Measurements from ENCODE around the gene TTLL12. TPM values are rescaled to one million over a fixed set of nuclear protein-coding genes. Genes with fewer than 3 reads are reported as not detected.
A peak's percentile ranks its signal among the peaks of the same experiment; 100 is the strongest.

TTLL12 gene
- total RNA-seq, 2 experiments from 2014 or later, result 42.9 to 44.6 TPM

GRCh38 chr22:43160497-43161126, 26.3 kb downstream of the TTLL12 start:
- CTCF ChIA-PET, result no interaction called here
- POLR2A ChIA-PET, result interaction anchor here (0.6 kb wide), 1 partner anchor 7 kb away, joined by 4 read pairs; no protein-coding TSS in a partner anchor

GRCh38 chr22:43159484-43160178, 27.3 kb downstream of the TTLL12 start:
- Mint-ChIP-seq H3K27me3 (no peaks in the 10 kb centered on the region), H3K27ac (peak overlapping the region; percentile 9), H3K9me3 (no peaks in the 10 kb centered on the region), H3K4me3 (no peak overlapping the region), H3K36me3 (ENCODE audit: low read depth) (peaks cover 2% of the 10 kb centered on the region), H3K4me1 (peaks cover 8% of the 10 kb centered on the region)
- DNase-seq, result no peak
- POLR2A ChIA-PET, result no interaction called here
- CTCF ChIA-PET, result interaction anchor here (0.7 kb wide), 1 partner anchor 28 kb away, joined by 3 read pairs; no protein-coding TSS in a partner anchor

More at GRCh38 chr22:43160497-43161126, 26.3 kb downstream of the TTLL12 start:
- Mint-ChIP-seq H3K27ac (peak overlapping the region; percentile 33), H3K4me3 (no peak overlapping the region), H3K36me3 (ENCODE audit: low read depth) (peaks cover 2% of the 10 kb centered on the region), H3K27me3 (no peaks in the 10 kb centered on the region), H3K4me1 (peaks cover 6% of the 10 kb centered on the region), H3K9me3 (no peaks in the 10 kb centered on the region)
- no peak for DNase-seq

- ChIA-PET POLR2A (no interaction called here), CTCF (interaction anchor here (0.7 kb wide), 1 partner anchor 29 kb away, joined by 3 read pairs; no protein-coding TSS in a partner anchor)
- Mint-ChIP-seq H3K4me3 (no peak overlapping the region), H3K4me1 (peaks cover 9% of the 10 kb centered on the region), H3K36me3 (ENCODE audit: low read depth) (peaks cover 2% of the 10 kb centered on the region), H3K9me3 (no peaks in the 10 kb centered on the region), H3K27ac (no peak overlapping the region), H3K27me3 (no peaks in the 10 kb centered on the region)
- no peak for DNase-seq
These were observed 28.0 kb downstream of the TTLL12 start for GRCh38 chr22:43158778-43159483.

GRCh38 chr22:43157874-43158546, 28.9 kb downstream of the TTLL12 start:
- CTCF ChIA-PET, result no interaction called here
- POLR2A ChIA-PET, result no interaction called here
- H3K9me3 Mint-ChIP-seq, result no peaks in the 10 kb centered on the region
- peaks cover 2% of the 10 kb centered on the region for H3K36me3 Mint-ChIP-seq (ENCODE audit: low read depth)
- H3K27me3 Mint-ChIP-seq, result no peaks in the 10 kb centered on the region
- no peak overlapping the region for H3K4me3 Mint-ChIP-seq
- no peak for DNase-seq
- H3K27ac Mint-ChIP-seq, result peak overlapping the region; percentile 72
- peaks cover 12% of the 10 kb centered on the region for H3K4me1 Mint-ChIP-seq

- H3K27ac Mint-ChIP-seq, result peak overlapping the region; percentile 68
- H3K9me3 Mint-ChIP-seq, result no peaks in the 10 kb centered on the region
- H3K36me3 Mint-ChIP-seq (ENCODE audit: low read depth), result no peaks in the 10 kb centered on the region
- no peak for DNase-seq
- CTCF ChIA-PET, result no interaction called here
- POLR2A ChIA-PET, result no interaction called here
- H3K4me3 Mint-ChIP-seq, result no peak overlapping the region
- peaks cover 18% of the 10 kb centered on the region for H3K4me1 Mint-ChIP-seq
- no peaks in the 10 kb centered on the region for H3K27me3 Mint-ChIP-seq
These were observed 30.5 kb downstream of the TTLL12 start for GRCh38 chr22:43156413-43156812.

GRCh38 chr22:43155789-43156188, 31.1 kb downstream of the TTLL12 start:
- peaks cover 21% of the 10 kb centered on the region for H3K4me1 Mint-ChIP-seq
- no peaks in the 10 kb centered on the region for H3K9me3 Mint-ChIP-seq
- no peak overlapping the region for H3K27ac Mint-ChIP-seq
- H3K36me3 Mint-ChIP-seq (ENCODE audit: low read depth), result no peaks in the 10 kb centered on the region
- no peak for DNase-seq
- CTCF ChIA-PET, result no interaction called here
- H3K4me3 Mint-ChIP-seq, result no peak overlapping the region
- H3K27me3 Mint-ChIP-seq, result no peaks in the 10 kb centered on the region
- POLR2A ChIA-PET, result no interaction called here

GRCh38 chr22:43154887-43155536, 31.9 kb downstream of the TTLL12 start:
- ChIA-PET POLR2A (no interaction called here), CTCF (no interaction called here)
- DNase-seq, result no peak
- Mint-ChIP-seq H3K27me3 (no peaks in the 10 kb centered on the region), H3K4me1 (peaks cover 26% of the 10 kb centered on the region), H3K4me3 (no peak overlapping the region), H3K9me3 (no peaks in the 10 kb centered on the region), H3K36me3 (ENCODE audit: low read depth) (no peaks in the 10 kb centered on the region), H3K27ac (no peak overlapping the region)

- H3K27me3 Mint-ChIP-seq, result no peaks in the 10 kb centered on the region
- CTCF ChIA-PET, result no interaction called here
- H3K4me3 Mint-ChIP-seq, result no peak overlapping the region
- no peaks in the 10 kb centered on the region for H3K9me3 Mint-ChIP-seq
- peaks cover 28% of the 10 kb centered on the region for H3K4me1 Mint-ChIP-seq
- no peaks in the 10 kb centered on the region for H3K36me3 Mint-ChIP-seq (ENCODE audit: low read depth)
- POLR2A ChIA-PET, result no interaction called here
- no peak overlapping the region for H3K27ac Mint-ChIP-seq
- no peak for DNase-seq
These were observed 33.0 kb downstream of the TTLL12 start for GRCh38 chr22:43153899-43154298.

- Mint-ChIP-seq H3K9me3 (no peaks in the 10 kb centered on the region), H3K27me3 (no peaks in the 10 kb centered on the region), H3K36me3 (ENCODE audit: low read depth) (no peaks in the 10 kb centered on the region), H3K4me1 (peaks cover 40% of the 10 kb centered on the region), H3K4me3 (peak overlapping the region; percentile 85), H3K27ac (peak overlapping the region; percentile 90)
- ChIA-PET CTCF (no interaction called here), POLR2A (no interaction called here)
- DNase-seq, result peak; percentile 71
These were observed 34.4 kb downstream of the TTLL12 start for GRCh38 chr22:43152357-43153071.

- H3K27ac Mint-ChIP-seq, result peak overlapping the region; percentile 90
- no peak for DNase-seq
- H3K4me3 Mint-ChIP-seq, result peak overlapping the region; percentile 85
- ChIA-PET POLR2A (no interaction called here), CTCF (no interaction called here)
- H3K36me3 Mint-ChIP-seq (ENCODE audit: low read depth), result peaks cover 2% of the 10 kb centered on the region
- H3K27me3 Mint-ChIP-seq, result no peaks in the 10 kb centered on the region
- H3K4me1 Mint-ChIP-seq, result peaks cover 44% of the 10 kb centered on the region
- H3K9me3 Mint-ChIP-seq, result no peaks in the 10 kb centered on the region
These were observed 35.0 kb downstream of the TTLL12 start for GRCh38 chr22:43152003-43152356.

- peak; percentile 55 for DNase-seq
- Mint-ChIP-seq H3K27me3 (no peaks in the 10 kb centered on the region), H3K4me3 (peak within 1 kb of the TSS; percentile 85), H3K4me1 (peaks cover 42% of the 10 kb centered on the region), H3K36me3 (ENCODE audit: low read depth) (peaks cover 2% of the 10 kb centered on the region), H3K27ac (peak within 1 kb of the TSS; percentile 93), H3K9me3 (no peaks in the 10 kb centered on the region)
- ChIA-PET POLR2A (no interaction called here), CTCF (interaction anchor here (1.2 kb wide), 1 partner anchor 36 kb away, joined by 5 read pairs; the partner anchor contains the start of gene TTLL12)
These were observed 35.5 kb downstream of the TTLL12 start, which contains the start of gene TSPO for GRCh38 chr22:43151251-43152002. TSPO (plus strand) TSS chr22:43151559; CDS start chr22:43159239, 7,680 bp downstream.

Data from activated CD4-positive, alpha-beta T cell treated with anti-CD3 and anti-CD28 coated beads, Interleukin-2, amount 10 ng/mL, durations not matched to agents 7 days and 5 days (primary cell).